Sigmoid colon (tissue), 7 donors: ENCODE data around the gene PAX9. TPM values are rescaled to one million over a fixed set of nuclear protein-coding genes. Genes with fewer than 3 reads are reported as not detected.

ENCODE experiments used
- DNase-seq: peaks from one replicate; pipeline ENCODE4 v3.0.0-alpha.2; 2019
- H3K27ac ChIP-seq, 4 donors: fragments of 200-600 bp; sonication (generic); one replicate each; pipeline ENCODE4 v1.5.1; 2016 to 2019; ENCODE audit warnings: mild to moderate bottlenecking in 1 of 4
- H3K27me3 ChIP-seq, 3 donors: fragments of 200-600 bp; sonication (generic); one replicate each; pipeline ENCODE4 v1.5.1; 2019; ENCODE audit warnings: mild to moderate bottlenecking in 1 of 3
- H3K36me3 ChIP-seq, 4 donors: fragments of 200-600 bp; sonication (generic); one replicate each; pipeline ENCODE4 v1.5.1; 2016 to 2019
- H3K4me1 ChIP-seq, 4 donors: fragments of 200-600 bp; sonication (generic); one replicate each; pipeline ENCODE4 v1.5.1; 2017 to 2019
- H3K4me3 ChIP-seq, 4 donors: fragments of 200-600 bp; sonication (generic); one replicate each; pipeline ENCODE4 v1.5.1; 2017 to 2019; ENCODE audit warnings: mild to moderate bottlenecking in 2 of 4, moderate library complexity in 1 of 4
- H3K9me3 ChIP-seq, 4 donors: fragments of 200-600 bp in 3 of 4; sonication (generic) in 3 of 4; one replicate each; pipeline versions ENCODE4 v1.5.1 to v1.6.1; 2013 to 2019
- EP300 ChIP-seq, 4 donors: sonication (generic); formaldehyde crosslinking; IDR thresholded peaks; one replicate each; pipeline ENCODE4 v1.6.1; 2017; ENCODE audit warnings: antibody characterized with exemption in 4 of 4
- POLR2A ChIP-seq, 2 donors: fragments of 450-650 bp; IDR thresholded peaks; one replicate each; pipeline ENCODE4 v1.6.1; 2016; ENCODE audit warnings: antibody characterized with exemption in 2 of 2, mild to moderate bottlenecking in 2 of 2, moderate library complexity in 2 of 2
- POLR2AphosphoS5 ChIP-seq, 4 donors: sonication (generic); formaldehyde crosslinking; IDR thresholded peaks; one replicate each; pipeline ENCODE4 v1.6.1; 2017; ENCODE audit warnings: antibody characterized with exemption in 4 of 4
- WGBS, 2 donors: extraction: QIAGEN DNeasy Blood & Tissue Kit; methylation state at CpG; one replicate each; pipeline ENCODE4 v1.1.7; 2013; 5-methylcytosine and 5-hydroxymethylcytosine counted together
- intact Hi-C: fragments of 100-400 bp; cut with DNase I; formaldehyde crosslinking; loops from one replicate; pipeline ENCODE4 v1.15.1; 2023
- polyA plus RNA-seq, 3 donors: library from polyadenylated mRNA; stranded (reverse); fragments of 200-250 nt; gene quantifications; one replicate each; pipeline ENCODE4 v1.2.3, GENCODE V29; 2013
- total RNA-seq, 4 donors: library from RNA; depleted of rRNA; stranded (reverse); fragments of >200 nt; gene quantifications; one replicate each; pipeline ENCODE4 v1.1.0, GENCODE V29; 2016
- TF ChIP-seq, protein P1 (sequence below), 4 experiments: fragments of 450-650 bp in 3 of 4; fragments of 200-600 bp in 1 of 4; IDR thresholded peaks; one replicate each; pipeline ENCODE4 v1.5.1; 2016 to 2019; ENCODE audit warnings: antibody characterized with exemption in 4 of 4, mild to moderate bottlenecking in 3 of 4, moderate library complexity in 2 of 4
- donor health status: healthy with polysubstance abuse.
- donor health status: Bipolar disorder and iron deficiency.
- donor health status: healthy.

Gene PAX9
- total and polyA plus RNA-seq, 7 donors = under 0.01 to 1.2 (median 0.28) TPM; not detected in 2

DNA sequence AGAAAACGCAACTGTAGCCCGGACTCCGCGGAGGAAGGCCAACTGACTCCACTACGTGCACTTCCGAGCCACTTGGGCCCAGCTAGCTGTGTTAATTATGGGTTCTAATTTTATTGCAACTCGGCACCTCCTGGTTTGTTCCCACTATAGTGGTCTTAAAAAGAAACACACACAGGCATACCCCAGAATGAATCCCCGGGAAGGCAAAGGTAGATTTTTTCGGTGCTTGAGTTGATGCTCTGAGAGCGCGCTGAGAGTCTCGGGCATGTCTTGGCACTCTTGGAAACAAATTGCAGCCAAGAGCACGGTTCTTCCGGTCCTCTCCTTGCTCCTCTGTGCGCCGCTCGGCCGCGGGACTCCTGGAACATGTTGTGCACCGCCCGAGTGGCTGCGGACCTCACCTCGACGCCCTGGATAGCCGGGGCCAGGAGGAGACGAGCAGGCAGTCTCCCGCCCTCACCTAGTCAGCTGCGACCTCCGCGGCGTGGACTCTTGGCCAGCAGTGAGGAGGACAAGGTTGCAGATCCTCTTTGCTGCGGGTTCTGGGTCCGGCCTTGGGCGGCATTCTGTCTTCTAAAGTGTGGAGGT, 6.8 kb upstream of the PAX9 start:
- DNase-seq = no peak
- Histone ChIP-seq H3K9me3 (no peaks in the 10 kb centered on the region), H3K4me1 (peaks cover 0 to 37% (median 33%) of the 10 kb centered on the region in 4 donors), H3K4me3 (no peak overlapping the region), H3K27ac (no peak overlapping the region), H3K36me3 (no peaks in the 10 kb centered on the region), H3K27me3 (peaks cover 72 to 100% (median 92%) of the 10 kb centered on the region in 3 donors)
- WGBS, 2 donors = 17 to 40% methylated on average over 34 of the region's 34 CpGs
- TF ChIP-seq POLR2A (IDR thresholded peaks at IDR 0.05) = no peak
- no peak for TF ChIP-seq POLR2AphosphoS5 (IDR thresholded peaks at IDR 0.05)
- TF ChIP-seq, protein P1, sequence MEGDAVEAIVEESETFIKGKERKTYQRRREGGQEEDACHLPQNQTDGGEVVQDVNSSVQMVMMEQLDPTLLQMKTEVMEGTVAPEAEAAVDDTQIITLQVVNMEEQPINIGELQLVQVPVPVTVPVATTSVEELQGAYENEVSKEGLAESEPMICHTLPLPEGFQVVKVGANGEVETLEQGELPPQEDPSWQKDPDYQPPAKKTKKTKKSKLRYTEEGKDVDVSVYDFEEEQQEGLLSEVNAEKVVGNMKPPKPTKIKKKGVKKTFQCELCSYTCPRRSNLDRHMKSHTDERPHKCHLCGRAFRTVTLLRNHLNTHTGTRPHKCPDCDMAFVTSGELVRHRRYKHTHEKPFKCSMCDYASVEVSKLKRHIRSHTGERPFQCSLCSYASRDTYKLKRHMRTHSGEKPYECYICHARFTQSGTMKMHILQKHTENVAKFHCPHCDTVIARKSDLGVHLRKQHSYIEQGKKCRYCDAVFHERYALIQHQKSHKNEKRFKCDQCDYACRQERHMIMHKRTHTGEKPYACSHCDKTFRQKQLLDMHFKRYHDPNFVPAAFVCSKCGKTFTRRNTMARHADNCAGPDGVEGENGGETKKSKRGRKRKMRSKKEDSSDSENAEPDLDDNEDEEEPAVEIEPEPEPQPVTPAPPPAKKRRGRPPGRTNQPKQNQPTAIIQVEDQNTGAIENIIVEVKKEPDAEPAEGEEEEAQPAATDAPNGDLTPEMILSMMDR (IDR thresholded peaks at IDR 0.05) = no peak
- TF ChIP-seq EP300 (IDR thresholded peaks at IDR 0.05) = no peak
- intact Hi-C loops = no loop called here

DNA sequence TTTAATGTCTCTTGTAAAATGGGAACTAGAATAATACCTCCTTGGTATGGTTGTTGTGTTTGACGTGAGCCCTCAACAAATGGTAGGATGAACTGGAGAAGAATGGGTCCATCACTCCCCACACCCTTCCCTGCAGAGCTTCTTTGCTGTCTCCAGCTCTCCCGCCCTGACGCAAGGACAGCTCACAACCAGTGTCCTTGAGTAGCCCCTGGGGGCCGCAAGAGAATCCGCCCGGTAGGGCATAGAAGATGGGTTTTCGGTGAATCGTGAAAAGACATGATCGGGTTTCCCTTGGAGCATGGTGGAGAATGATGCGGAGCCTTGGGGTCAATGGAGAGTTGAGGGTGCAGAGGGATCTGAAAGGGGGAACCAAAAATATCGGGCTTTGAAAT, 6.1 kb upstream of the PAX9 start:
- Histone ChIP-seq H3K4me1 (peaks cover 0 to 37% (median 33%) of the 10 kb centered on the region in 4 donors), H3K9me3 (no peaks in the 10 kb centered on the region), H3K36me3 (no peaks in the 10 kb centered on the region), H3K27me3 (peaks cover 73 to 100% (median 93%) of the 10 kb centered on the region in 3 donors), H3K27ac (no peak overlapping the region), H3K4me3 (no peak overlapping the region)
- DNase-seq = no peak
- intact Hi-C loops = no loop called here
- whole genome bisulfite sequencing, 2 donors = 15 to 33% methylated on average over 11 of the region's 11 CpGs
- TF ChIP-seq, protein P1 (IDR thresholded peaks at IDR 0.05) = no peak
- no peak for TF ChIP-seq POLR2AphosphoS5 (IDR thresholded peaks at IDR 0.05)
- TF ChIP-seq POLR2A (IDR thresholded peaks at IDR 0.05) = no peak
- no peak for TF ChIP-seq EP300 (IDR thresholded peaks at IDR 0.05)

DNA sequence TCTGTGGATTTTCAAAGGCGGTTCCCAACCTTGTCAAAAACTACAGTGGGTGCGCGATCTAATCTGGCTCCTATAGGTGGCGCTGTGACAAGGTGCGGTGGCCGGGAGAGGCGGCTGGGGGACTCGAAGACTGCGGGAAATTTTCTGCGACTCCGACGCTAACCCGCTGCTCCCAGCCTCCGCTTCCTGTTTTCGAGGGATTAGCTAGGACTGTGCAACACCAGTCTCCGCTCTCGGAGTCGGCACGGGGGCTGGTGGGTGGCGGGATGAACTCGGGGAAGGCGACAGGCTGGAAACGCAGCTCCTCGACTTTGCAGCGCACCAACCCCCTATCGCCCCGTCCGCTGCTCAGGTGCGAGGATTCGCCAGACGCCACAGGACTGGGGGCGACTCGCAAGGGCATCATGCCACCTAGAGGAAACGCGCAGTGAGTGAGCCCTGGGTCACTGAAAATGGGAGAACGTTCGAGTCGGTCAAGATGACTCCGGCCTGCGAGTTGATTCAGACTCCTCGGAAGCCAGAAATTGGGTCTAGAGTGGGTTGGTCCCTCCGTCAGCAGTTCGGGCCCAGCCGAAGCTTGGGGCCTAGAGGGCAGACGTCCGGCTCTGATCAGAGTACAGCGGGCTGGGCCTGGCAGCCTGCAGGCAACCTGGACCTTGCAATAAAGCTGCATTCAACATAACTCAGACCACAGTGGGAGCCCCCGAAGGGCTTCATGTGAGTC, 5.5 kb upstream of the PAX9 start:
- peak overlapping the region in 1 of 4 donors; percentile 33 for H3K4me3 ChIP-seq
- WGBS, 2 donors = 3 to 4% methylated on average over 48 of the region's 48 CpGs
- H3K27ac ChIP-seq = peak overlapping the region in 1 of 4 donors; percentile 45
- no peaks in the 10 kb centered on the region for H3K9me3 ChIP-seq
- TF ChIP-seq POLR2AphosphoS5 (IDR thresholded peaks at IDR 0.05) = no peak
- TF ChIP-seq EP300 (IDR thresholded peaks at IDR 0.05) = no peak
- TF ChIP-seq, protein P1 (IDR thresholded peaks at IDR 0.05) = no peak
- no peak for TF ChIP-seq POLR2A (IDR thresholded peaks at IDR 0.05)
- no peak for DNase-seq
- no peaks in the 10 kb centered on the region for H3K36me3 ChIP-seq
- peaks cover 0 to 42% (median 37%) of the 10 kb centered on the region in 4 donors for H3K4me1 ChIP-seq
- intact Hi-C loops = no loop called here
- peaks cover 79 to 100% (median 95%) of the 10 kb centered on the region in 3 donors for H3K27me3 ChIP-seq

DNA sequence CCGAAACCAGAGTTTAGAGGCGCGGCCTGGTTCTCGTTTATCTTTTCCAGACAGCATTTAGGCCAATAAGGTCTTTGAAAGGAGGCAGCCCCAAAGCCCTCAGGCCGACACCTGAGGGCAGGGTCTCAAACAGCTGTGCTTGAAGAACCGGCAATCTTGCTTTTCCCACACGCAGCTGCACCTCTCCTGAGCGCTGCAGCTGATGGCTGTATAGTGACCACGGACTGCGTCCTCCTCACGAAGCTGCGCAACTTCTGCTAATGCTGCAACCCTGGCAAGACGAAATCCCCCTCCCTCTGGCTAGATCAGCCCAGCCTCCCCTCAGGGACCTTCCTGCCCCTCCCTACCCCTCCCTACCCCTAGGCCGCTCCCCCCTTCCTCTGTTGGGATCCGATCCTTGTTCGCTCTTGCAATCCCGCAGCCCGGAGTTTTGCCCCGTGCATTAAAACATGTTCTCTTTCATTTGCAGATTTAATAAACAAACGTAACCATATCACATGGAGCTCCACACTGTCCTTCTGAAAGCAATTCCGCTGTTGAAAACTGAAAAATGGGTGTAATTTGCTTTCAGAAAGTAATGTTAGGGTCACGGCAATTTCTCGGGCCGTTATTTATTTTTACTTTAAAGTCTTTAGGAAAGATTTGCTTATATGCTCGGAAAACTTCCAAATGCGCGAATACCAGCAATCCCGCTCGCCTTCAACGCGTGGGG, 4.8 kb upstream of the PAX9 start:
- peaks cover 0 to 49% (median 44%) of the 10 kb centered on the region in 4 donors for H3K4me1 ChIP-seq
- DNase-seq = no peak
- H3K27me3 ChIP-seq = peaks cover 79 to 100% (median 96%) of the 10 kb centered on the region in 3 donors
- intact Hi-C loops = no loop called here
- 5% methylated on average over 31 of the region's 31 CpGs for WGBS, 2 donors
- TF ChIP-seq POLR2A (IDR thresholded peaks at IDR 0.05) = no peak
- no peak for TF ChIP-seq POLR2AphosphoS5 (IDR thresholded peaks at IDR 0.05)
- no peak for TF ChIP-seq EP300 (IDR thresholded peaks at IDR 0.05)
- no peaks in the 10 kb centered on the region for H3K36me3 ChIP-seq
- no peaks in the 10 kb centered on the region for H3K9me3 ChIP-seq
- no peak overlapping the region for H3K27ac ChIP-seq
- peak overlapping the region in 3 of 4 donors; percentile 16 to 33 (median 21) for H3K4me3 ChIP-seq
